ENCODE results near the gene PDE2A.

GRCh38 chr11:72597721-72598120 lies 76.5 kb downstream of the PDE2A start:
- no peak for TF ChIP-seq CTCF (IDR thresholded peaks at IDR 0.05)
- no peak for TF ChIP-seq POLR2A (IDR thresholded peaks at IDR 0.05)

Data from lower leg skin (tissue), 3 donors.